H9 (cell line): ENCODE results near the gene CNBD2. TPM values are rescaled to one million over a fixed set of nuclear protein-coding genes. Genes with fewer than 3 reads are reported as not detected.

Experiments
- DNase-seq: peaks from one replicate; pipeline ENCODE4 v3.0.0-alpha.2; 2017
- H2AFZ ChIP-seq: one replicate; pipeline ENCODE4 v1.6.1; 2013; ENCODE audit warnings: mild to moderate bottlenecking, low read length, control low read depth, moderate library complexity
- H2AK5ac ChIP-seq: 2 replicates; pipeline ENCODE4 v1.6.1; 2013; ENCODE audit warnings: low read length, control low read depth, mixed read lengths; ENCODE audit not compliant: insufficient read length
- H2BK120ac ChIP-seq: one replicate; pipeline ENCODE4 v1.6.1; 2013; ENCODE audit warnings: low read depth, mild to moderate bottlenecking, low read length, control low read depth, inconsistent platforms; ENCODE audit not compliant: poor library complexity, severe bottlenecking
- H2BK12ac ChIP-seq: 2 replicates; pipeline ENCODE4 v1.6.1; 2013; ENCODE audit warnings: low read length, control low read depth, mixed read lengths, low read depth; ENCODE audit not compliant: insufficient read length
- H2BK15ac ChIP-seq: 2 replicates; pipeline ENCODE4 v1.6.1; 2013; ENCODE audit warnings: low read depth, low read length, control low read depth
- H2BK20ac ChIP-seq: one replicate; pipeline ENCODE4 v1.6.1; 2013; ENCODE audit warnings: low read depth, mild to moderate bottlenecking, low read length, control low read depth, inconsistent platforms; ENCODE audit not compliant: poor library complexity, severe bottlenecking
- H2BK5ac ChIP-seq: 2 replicates; pipeline ENCODE4 v1.6.1; 2013; ENCODE audit warnings: low read length, control low read depth, mixed read lengths; ENCODE audit not compliant: insufficient read length
- H3K14ac ChIP-seq: 2 replicates; pipeline ENCODE4 v1.6.1; 2013; ENCODE audit warnings: low read length, control low read depth; ENCODE audit not compliant: insufficient read depth
- H3K18ac ChIP-seq: 2 replicates; pipeline ENCODE4 v1.6.1; 2013; ENCODE audit warnings: low read depth, mild to moderate bottlenecking, mixed read lengths, low read length, control low read depth; ENCODE audit not compliant: insufficient read length
- H3K23ac ChIP-seq: 2 replicates; pipeline ENCODE4 v1.6.1; 2013; ENCODE audit warnings: low read length, control low read depth, mixed read lengths, low read depth; ENCODE audit not compliant: insufficient read length
- H3K23me2 ChIP-seq: 2 replicates; pipeline ENCODE4 v1.6.1; 2013; ENCODE audit warnings: low read depth, mild to moderate bottlenecking, mixed read lengths, low read length, control low read depth; ENCODE audit not compliant: insufficient read length, poor library complexity, severe bottlenecking
- H3K27ac ChIP-seq: 2 replicates; pipeline ENCODE4 v1.5.1; 2013; ENCODE audit warnings: low read length, control low read depth, mixed read lengths, low read depth; ENCODE audit not compliant: insufficient read length
- H3K27me3 ChIP-seq: 2 replicates; pipeline ENCODE4 v1.6.1; 2013; ENCODE audit warnings: low read length, control low read depth, inconsistent platforms; ENCODE audit not compliant: insufficient read depth
- H3K4ac ChIP-seq: 2 replicates; pipeline ENCODE4 v1.6.1; 2013; ENCODE audit warnings: low read depth, mild to moderate bottlenecking, control low read depth, inconsistent platforms, low read length, moderate library complexity
- H3K4me1 ChIP-seq: 2 replicates; pipeline ENCODE4 v1.6.1; 2013; ENCODE audit warnings: low read length, control low read depth, inconsistent platforms; ENCODE audit not compliant: insufficient read depth
- H3K4me2 ChIP-seq: 2 replicates; pipeline ENCODE4 v1.6.1; 2013; ENCODE audit warnings: low read length, control low read depth, mixed read lengths; ENCODE audit not compliant: insufficient read length, insufficient read depth
- H3K56ac ChIP-seq: 2 replicates; pipeline ENCODE4 v1.6.1; 2013; ENCODE audit warnings: low read depth, mild to moderate bottlenecking, mixed read lengths, low read length, control low read depth; ENCODE audit not compliant: insufficient read length
- H3K79me1 ChIP-seq: 2 replicates; pipeline ENCODE4 v1.6.1; 2013; ENCODE audit warnings: low read depth, mild to moderate bottlenecking, moderate library complexity, low read length, control low read depth, inconsistent platforms; ENCODE audit not compliant: insufficient read depth, poor library complexity, severe bottlenecking
- H3K79me2 ChIP-seq: 2 replicates; pipeline ENCODE4 v1.6.1; 2013; ENCODE audit warnings: low read length, control low read depth, inconsistent platforms; ENCODE audit not compliant: insufficient read depth
- H3K9ac ChIP-seq: 2 replicates; pipeline ENCODE4 v1.6.1; 2013; ENCODE audit warnings: low read length, control low read depth, mixed read lengths; ENCODE audit not compliant: insufficient read length; ENCODE audit errors: extremely low read depth
- H3K9me3 ChIP-seq: one replicate; pipeline ENCODE4 v1.6.1; 2013; ENCODE audit warnings: low read depth, low read length, inconsistent platforms; ENCODE audit not compliant: control insufficient read depth
- H3T11ph ChIP-seq: one replicate; pipeline ENCODE4 v1.6.1; 2013; ENCODE audit warnings: mild to moderate bottlenecking, low read length, control low read depth, inconsistent platforms
- H4K20me1 ChIP-seq: one replicate; pipeline ENCODE4 v1.6.1; 2013; ENCODE audit not compliant: control insufficient read depth, insufficient read length, insufficient read depth
- H4K5ac ChIP-seq: 2 replicates; pipeline ENCODE4 v1.6.1; 2013; ENCODE audit warnings: low read depth, mild to moderate bottlenecking, mixed read lengths, low read length, control low read depth; ENCODE audit not compliant: insufficient read length
- H4K8ac ChIP-seq: replicated peaks from 2 replicates; pipeline ENCODE4 v1.6.1; 2013; ENCODE audit warnings: low read length, control low read depth, mixed read lengths, low read depth; ENCODE audit not compliant: insufficient read length
- H4K91ac ChIP-seq: 2 replicates; pipeline ENCODE4 v1.6.1; 2013; ENCODE audit warnings: low read depth, mild to moderate bottlenecking, moderate library complexity, mixed read lengths, low read length, control low read depth; ENCODE audit not compliant: insufficient read length
- H3K27ac Mint-ChIP-seq, 3 experiments: 2 replicates in 2 of 3; 3 replicates in 1 of 3; pipeline ENCODE4 v1.8.0; 2020 to 2021; ENCODE audit warnings: mixed read lengths in 3 of 3, mild to moderate bottlenecking in 1 of 3, moderate library complexity in 1 of 3
- H3K27me3 Mint-ChIP-seq: 2 replicates; pipeline ENCODE4 v1.8.0; 2021; ENCODE audit warnings: low read depth, mild to moderate bottlenecking, moderate library complexity, mixed read lengths
- H3K36me3 Mint-ChIP-seq, 3 experiments: 2 replicates in 2 of 3; 3 replicates in 1 of 3; pipeline ENCODE4 v1.8.0; 2020 to 2021; ENCODE audit warnings: low read depth in 3 of 3, mixed read lengths in 3 of 3; ENCODE audit not compliant: insufficient read depth in 1 of 3
- H3K4me1 Mint-ChIP-seq, 2 experiments: 2 replicates each; pipeline ENCODE4 v1.8.0; 2020; ENCODE audit warnings: mixed read lengths in 2 of 2
- H3K4me3 Mint-ChIP-seq, 2 experiments: 2 replicates in 1 of 2; 3 replicates in 1 of 2; pipeline ENCODE4 v1.8.0; 2020 to 2021; ENCODE audit warnings: mild to moderate bottlenecking in 2 of 2, mixed read lengths in 2 of 2, moderate library complexity in 1 of 2
- H3K9me3 Mint-ChIP-seq, 2 experiments: 2 replicates in 1 of 2; 3 replicates in 1 of 2; pipeline ENCODE4 v1.8.0; 2020; ENCODE audit warnings: mild to moderate bottlenecking in 2 of 2, mixed read lengths in 2 of 2, moderate library complexity in 1 of 2
- CTCF ChIP-seq: fragments of 200-600 bp; sonication (generic); conservative IDR thresholded peaks from 3 replicates; pipeline ENCODE4 v1.8.0; 2021; ENCODE audit warnings: antibody characterized with exemption, mild to moderate bottlenecking
- WGBS: extraction: QIAGEN DNeasy Blood & Tissue Kit; methylation state at CpG from one replicate; pipeline ENCODE4 v1.1.7; 2013; ENCODE audit warnings: missing lambda C conversion rate, low lambda C conversion rate, mixed read lengths; ENCODE audit not compliant: insufficient read length; ENCODE audit errors: extremely low coverage; 5-methylcytosine and 5-hydroxymethylcytosine counted together
- total RNA-seq: library from RNA; stranded (reverse); gene quantifications from 2 replicates; pipeline ENCODE4 v1.2.1, GENCODE V29; 2021

The CNBD2 gene
- total RNA-seq, 1 experiment from 2014 or later = 3.1 TPM

- Histone ChIP-seq H3K23ac (no peak overlapping the region), H2BK5ac (no peak overlapping the region), H3K79me2 (no peaks in the 10 kb centered on the region), H2AK5ac (no peak overlapping the region), H3K56ac (no peak overlapping the region), H3K18ac (no peak overlapping the region), H3K23me2 (peaks cover 14% of the 10 kb centered on the region), H4K8ac (no peak overlapping the region), H3K4ac (no peak overlapping the region), H4K20me1 (no peaks in the 10 kb centered on the region), H3K4me1 (no peaks in the 10 kb centered on the region), H3T11ph (no peak overlapping the region), H3K27ac (no peak overlapping the region), H2AFZ (no peak overlapping the region), H3K9me3 (no peaks in the 10 kb centered on the region), H3K79me1 (no peaks in the 10 kb centered on the region), H3K27me3 (peaks cover 3% of the 10 kb centered on the region; the same call in 1 of the 2 replicates), H3K14ac (no peak overlapping the region), H2BK12ac (no peak overlapping the region), H2BK20ac (no peak overlapping the region), H2BK15ac (no peak overlapping the region), H4K91ac (no peak overlapping the region), H3K9ac (no peak overlapping the region), H4K5ac (no peak overlapping the region), H3K4me2 (no peak overlapping the region), H2BK120ac (no peak overlapping the region)
- Mint-ChIP-seq H3K4me3 (no peak overlapping the region), H3K9me3 (no peaks in the 10 kb centered on the region; a peak in 2 of 5 replicates), H3K36me3 (no peaks in the 10 kb centered on the region), H3K4me1 (peaks cover 6 to 8% of the 10 kb centered on the region in 2 experiments; a peak in 3 of 4 replicates), H3K27ac (no peak overlapping the region), H3K27me3 (peaks cover 49% of the 10 kb centered on the region)
- no peak for TF ChIP-seq CTCF
- no CpG with 5 or more reads among the region's 1 CpG for WGBS
- DNase-seq = no peak
Measured at GRCh38 chr20:36061754-36062153, 93.4 kb downstream of the CNBD2 start.
